EL (cell line): ENCODE data around the gene CEACAM21.

Source experiments
- DNase-seq: peaks from one replicate; pipeline ENCODE4 v3.0.0-alpha.2; 2016

CEACAM21 gene

GRCh38 chr19:41621654-41622053 is 45.7 kb downstream of the CEACAM21 start:
- DNase-seq = no peak

- no peak for DNase-seq
These were observed 47.4 kb downstream of the CEACAM21 start for GRCh38 chr19:41623360-41623759.

- no peak for DNase-seq
These were observed 48.5 kb downstream of the CEACAM21 start for GRCh38 chr19:41624515-41624914.

GRCh38 chr19:41624937-41625336 is 49.0 kb downstream of the CEACAM21 start:
- no peak for DNase-seq

- DNase-seq = no peak
These were observed 50.3 kb downstream of the CEACAM21 start for GRCh38 chr19:41626278-41626677.

GRCh38 chr19:41626877-41627276 is 50.9 kb downstream of the CEACAM21 start, which contains the start of gene CEACAM4:
TSS of gene CEACAM4 (minus strand) at chr19:41627074. CDS start at chr19:41626963, 111 bp downstream.
- no peak for DNase-seq

GRCh38 chr19:41627966-41628675 is 52.2 kb downstream of the CEACAM21 start:
- no peak for DNase-seq
